Neural cell (in vitro differentiated cells): ENCODE data around the gene ROR1. TPM values are rescaled to one million over a fixed set of nuclear protein-coding genes. Genes with fewer than 3 reads are reported as not detected.

Experiments
- H2AFZ ChIP-seq: fragments of 200-600, 300-800 bp; sonication (generic), shearing (Covaris generic); 2 replicates; pipeline ENCODE4 v1.6.0; 2014; ENCODE audit warnings: low read depth, mild to moderate bottlenecking, antibody characterized with exemption, low read length, moderate library complexity
- H3F3A ChIP-seq: fragments of 200-600 bp; shearing (Covaris generic); 2 replicates; pipeline ENCODE4 v1.6.1; 2016; ENCODE audit warnings: mild to moderate bottlenecking, moderate library complexity, mixed read lengths, antibody characterized with exemption, low read length; ENCODE audit not compliant: insufficient read depth, poor library complexity, severe bottlenecking
- H3K27ac ChIP-seq: fragments of 200-600, 300-800 bp; sonication (generic), shearing (Covaris generic); 2 replicates; pipeline ENCODE4 v1.5.1; 2014; ENCODE audit warnings: mild to moderate bottlenecking, low read length, moderate library complexity
- H3K27me3 ChIP-seq: fragments of 300-800, 200-600 bp; sonication (generic), shearing (Covaris generic); 2 replicates; pipeline ENCODE4 v1.6.0; 2014; ENCODE audit warnings: mild to moderate bottlenecking, low read depth, low read length, moderate library complexity; ENCODE audit not compliant: insufficient read depth
- H3K36me3 ChIP-seq: fragments of 300-800, 200-600 bp; sonication (generic), shearing (Covaris generic); 2 replicates; pipeline ENCODE4 v1.5.1; 2014; ENCODE audit warnings: mild to moderate bottlenecking, antibody characterized with exemption, low read length, moderate library complexity; ENCODE audit not compliant: insufficient read depth
- H3K4me2 ChIP-seq: fragments of 300-800, 200-600 bp; sonication (generic), shearing (Covaris generic); 2 replicates; pipeline ENCODE4 v1.6.0; 2014; ENCODE audit warnings: mild to moderate bottlenecking, low read length
- H3K4me3 ChIP-seq: fragments of 300-800, 200-600 bp; sonication (generic), shearing (Covaris generic); 2 replicates; pipeline ENCODE4 v1.5.1; 2014; ENCODE audit warnings: mild to moderate bottlenecking, low read length, moderate library complexity
- H3K79me2 ChIP-seq: fragments of 200-600 bp; shearing (Covaris generic); replicated peaks from 2 replicates; pipeline ENCODE4 v1.6.0; 2014; ENCODE audit warnings: mild to moderate bottlenecking, low read length, moderate library complexity; ENCODE audit not compliant: insufficient read depth
- H3K9ac ChIP-seq: fragments of 300-800, 200-600 bp; sonication (generic), shearing (Covaris generic); 2 replicates; pipeline ENCODE4 v1.6.1; 2016; ENCODE audit warnings: mild to moderate bottlenecking, low read length, mixed read lengths
- H3K9me2 ChIP-seq: fragments of 200-600 bp; shearing (Covaris generic); 2 replicates; pipeline ENCODE4 v1.6.1; 2016; ENCODE audit warnings: mild to moderate bottlenecking, low read length, mixed read lengths; ENCODE audit not compliant: insufficient read depth
- H3K9me3 ChIP-seq: fragments of 200-600, 300-800 bp; sonication (generic), shearing (Covaris generic); 2 replicates; pipeline ENCODE4 v1.6.1; 2016; ENCODE audit warnings: mild to moderate bottlenecking, mixed run types, low read length, moderate library complexity, mixed read lengths
- H4K20me1 ChIP-seq: fragments of 200-600 bp; shearing (Covaris generic); 2 replicates; pipeline ENCODE4 v1.6.1; 2016; ENCODE audit warnings: mild to moderate bottlenecking, mixed run types; ENCODE audit not compliant: insufficient read depth
- CTCF ChIP-seq: fragments of 450-650 bp; IDR thresholded peaks from 2 replicates; pipeline ENCODE4 v1.5.1; 2014; ENCODE audit warnings: antibody characterized with exemption, mild to moderate bottlenecking, moderate library complexity; ENCODE audit not compliant: poor library complexity, severe bottlenecking
- EP300 ChIP-seq: fragments of 450-650 bp; conservative IDR thresholded peaks from 2 replicates; pipeline ENCODE4 v1.6.1; 2014; ENCODE audit warnings: antibody characterized with exemption, mild to moderate bottlenecking, moderate library complexity; ENCODE audit not compliant: poor library complexity, severe bottlenecking
- EZH2 ChIP-seq: fragments of 200-600, 300-800 bp; shearing (Covaris generic), sonication (generic); IDR thresholded peaks from 2 replicates; pipeline ENCODE4 v1.6.1; 2014; ENCODE audit warnings: antibody characterized with exemption, low read length, borderline replicate concordance, mild to moderate bottlenecking; ENCODE audit not compliant: insufficient read depth, poor library complexity, severe bottlenecking
- MXI1 ChIP-seq: fragments of 450-650 bp; conservative IDR thresholded peaks from 2 replicates; pipeline ENCODE4 v1.6.1; 2014; ENCODE audit warnings: antibody characterized with exemption, mild to moderate bottlenecking; ENCODE audit not compliant: poor library complexity, severe bottlenecking
- POLR2AphosphoS5 ChIP-seq: IDR thresholded peaks from 2 replicates; pipeline ENCODE4 v1.6.1; 2012
- RAD21 ChIP-seq: fragments of 450-650 bp; conservative IDR thresholded peaks from 2 replicates; pipeline ENCODE4 v1.6.1; 2014; ENCODE audit warnings: antibody characterized with exemption, mild to moderate bottlenecking, moderate library complexity
- REST ChIP-seq: IDR thresholded peaks from 2 replicates; pipeline ENCODE4 v1.6.1; 2012; ENCODE audit warnings: borderline replicate concordance
- SMC3 ChIP-seq: fragments of 450-650 bp; conservative IDR thresholded peaks from 2 replicates; pipeline ENCODE4 v1.6.1; 2014; ENCODE audit warnings: antibody characterized with exemption, mild to moderate bottlenecking, moderate library complexity; ENCODE audit not compliant: poor library complexity
- TAF1 ChIP-seq: IDR thresholded peaks from 2 replicates; pipeline ENCODE4 v1.6.1; 2012; ENCODE audit warnings: low read depth
- polyA plus RNA-seq: library from polyadenylated mRNA; depleted of rRNA; stranded (reverse); fragments of >200 nt; gene quantifications from 2 replicates; pipeline ENCODE4 v1.2.3, GENCODE V29; 2014

Gene ROR1
- polyA plus RNA-seq, 1 donor from 2014 or later = 0.27 TPM

DNA sequence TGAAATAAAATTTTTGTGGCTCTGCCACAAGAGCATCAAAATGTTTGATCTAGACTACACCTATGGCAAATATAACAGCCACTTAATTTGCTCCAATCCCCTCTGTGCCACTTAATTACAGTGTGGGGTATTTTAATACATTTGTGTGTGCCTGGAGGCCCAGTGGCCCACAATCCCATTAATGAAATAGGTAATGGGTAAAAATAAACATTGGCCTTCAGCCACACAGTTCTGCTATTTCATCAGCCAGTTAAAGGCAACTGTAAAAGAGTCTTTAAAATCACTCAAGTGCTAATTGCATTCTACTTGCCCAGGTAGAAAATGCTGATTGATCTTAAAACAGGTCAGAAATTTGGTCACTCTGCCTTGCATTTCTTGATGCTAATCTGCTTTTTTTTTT lies 278.0 kb downstream of the ROR1 start:
- Histone ChIP-seq H3K9ac (no peak overlapping the region), H3K79me2 (no peaks in the 10 kb centered on the region), H4K20me1 (no peaks in the 10 kb centered on the region), H3K9me2 (no peaks in the 10 kb centered on the region), H3K9me3 (no peaks in the 10 kb centered on the region), H3K36me3 (no peaks in the 10 kb centered on the region), H3K27ac (no peak overlapping the region), H3K4me3 (no peak overlapping the region), H3K4me2 (no peak overlapping the region), H2AFZ (no peak overlapping the region), H3F3A (no peaks in the 10 kb centered on the region), H3K27me3 (no peaks in the 10 kb centered on the region)
- TF ChIP-seq EZH2 (no peak), RAD21 (no peak), CTCF (no peak), SMC3 (no peak), REST (no peak), POLR2AphosphoS5 (no peak), EP300 (no peak), MXI1 (no peak), TAF1 (no peak)

DNA sequence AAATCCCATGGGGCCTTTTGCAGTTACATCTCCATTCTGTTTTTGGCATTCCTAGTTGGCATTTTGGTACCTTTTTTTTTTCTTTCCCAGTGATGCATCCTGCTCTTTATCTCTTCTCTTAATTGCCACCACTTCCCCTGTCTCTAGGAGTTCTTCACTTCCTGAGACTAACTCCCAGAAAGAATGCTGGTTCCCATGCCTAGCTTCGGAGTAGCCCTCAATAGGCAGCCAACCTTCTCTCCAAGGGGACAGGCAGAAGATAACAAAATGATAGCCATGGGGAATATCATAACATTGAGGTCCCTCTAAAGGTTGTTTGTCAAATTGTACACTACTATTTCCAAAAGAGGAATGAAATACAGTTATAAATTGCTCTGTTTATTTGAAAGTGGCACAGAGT lies 279.0 kb downstream of the ROR1 start:
- Histone ChIP-seq H3K36me3 (no peaks in the 10 kb centered on the region), H3K9ac (no peak overlapping the region), H3K4me3 (no peak overlapping the region), H4K20me1 (no peaks in the 10 kb centered on the region), H3K27me3 (no peaks in the 10 kb centered on the region), H3F3A (no peaks in the 10 kb centered on the region), H3K4me2 (no peak overlapping the region), H2AFZ (no peak overlapping the region), H3K79me2 (no peaks in the 10 kb centered on the region), H3K27ac (no peak overlapping the region), H3K9me2 (no peaks in the 10 kb centered on the region), H3K9me3 (no peaks in the 10 kb centered on the region)
- TF ChIP-seq TAF1 = no peak
- TF ChIP-seq POLR2AphosphoS5 = no peak
- TF ChIP-seq SMC3 = no peak
- no peak for TF ChIP-seq RAD21
- no peak for TF ChIP-seq EP300
- no peak for TF ChIP-seq EZH2
- TF ChIP-seq MXI1 = no peak
- no peak for TF ChIP-seq CTCF
- TF ChIP-seq REST = no peak
